IPS-18a (cell line): ENCODE data around the gene RBM24.

Experiments used
- H3K27ac ChIP-seq: one replicate; pipeline ENCODE4 v1.5.1; 2013; ENCODE audit warnings: low read length
- H3K27me3 ChIP-seq: one replicate; pipeline ENCODE4 v1.6.1; 2013; ENCODE audit warnings: mild to moderate bottlenecking, low read length; ENCODE audit not compliant: control insufficient read depth, insufficient read depth
- H3K36me3 ChIP-seq: one replicate; pipeline ENCODE4 v1.6.1; 2013; ENCODE audit warnings: low read depth, low read length; ENCODE audit not compliant: control insufficient read depth
- H3K4me1 ChIP-seq: one replicate; pipeline ENCODE4 v1.6.1; 2013; ENCODE audit warnings: low read depth, low read length; ENCODE audit not compliant: control insufficient read depth
- H3K4me3 ChIP-seq: one replicate; pipeline ENCODE4 v1.5.1; 2013; ENCODE audit warnings: low read length
- H3K9ac ChIP-seq: one replicate; pipeline ENCODE4 v1.6.1; 2013; ENCODE audit warnings: mild to moderate bottlenecking, low read length, moderate library complexity
- H3K9me3 ChIP-seq: one replicate; pipeline ENCODE4 v1.6.1; 2013; ENCODE audit warnings: low read depth, low read length; ENCODE audit not compliant: control insufficient read depth

RBM24 gene

DNA sequence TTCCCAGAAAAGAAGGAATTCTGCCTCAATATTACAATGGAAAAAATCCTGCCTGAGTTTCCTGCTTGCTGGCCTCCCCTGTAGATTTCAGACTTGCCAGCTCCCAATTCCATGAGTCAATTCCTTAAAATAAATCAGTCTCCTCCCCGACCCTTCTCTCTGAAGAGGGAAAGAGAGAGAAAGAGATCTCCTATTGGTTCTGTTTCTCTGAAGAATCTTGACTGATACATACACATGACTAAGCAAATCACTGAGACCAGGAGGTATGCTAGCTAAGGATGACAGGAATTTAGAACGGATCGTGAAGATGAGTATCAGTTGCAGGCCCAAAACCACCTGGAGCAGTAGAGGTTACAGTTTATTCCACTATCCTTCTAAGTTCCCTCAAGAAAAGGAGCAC, 11.3 kb upstream of the RBM24 start:
- Histone ChIP-seq H3K36me3 (no peaks in the 10 kb centered on the region), H3K9me3 (no peaks in the 10 kb centered on the region), H3K4me3 (no peak overlapping the region), H3K27ac (no peak overlapping the region), H3K27me3 (no peaks in the 10 kb centered on the region), H3K4me1 (no peaks in the 10 kb centered on the region), H3K9ac (no peak overlapping the region)

DNA sequence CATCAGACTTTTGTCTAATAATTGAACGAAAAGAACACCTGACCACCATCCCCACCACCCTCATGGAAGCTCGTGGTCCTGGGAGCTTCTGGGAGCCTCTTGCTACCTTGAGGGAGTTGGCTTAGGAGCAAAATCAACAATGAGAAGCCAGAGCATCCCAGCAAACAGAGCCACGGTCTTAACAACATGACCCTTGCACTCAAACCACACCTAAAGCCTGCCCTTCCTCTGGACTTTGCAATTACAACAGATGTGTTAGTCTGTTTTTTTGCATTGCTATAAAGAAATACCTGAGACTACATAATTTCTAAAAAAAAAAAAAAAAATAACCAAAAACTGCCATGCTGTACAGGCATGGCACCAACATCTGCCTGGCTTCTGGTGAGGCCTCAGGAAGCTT, 9.5 kb upstream of the RBM24 start:
- no peak overlapping the region for H3K9ac ChIP-seq
- H3K27me3 ChIP-seq: no peaks in the 10 kb centered on the region
- H3K4me3 ChIP-seq: no peak overlapping the region
- H3K27ac ChIP-seq: no peak overlapping the region
- H3K4me1 ChIP-seq: no peaks in the 10 kb centered on the region
- H3K36me3 ChIP-seq: no peaks in the 10 kb centered on the region
- H3K9me3 ChIP-seq: no peaks in the 10 kb centered on the region

DNA sequence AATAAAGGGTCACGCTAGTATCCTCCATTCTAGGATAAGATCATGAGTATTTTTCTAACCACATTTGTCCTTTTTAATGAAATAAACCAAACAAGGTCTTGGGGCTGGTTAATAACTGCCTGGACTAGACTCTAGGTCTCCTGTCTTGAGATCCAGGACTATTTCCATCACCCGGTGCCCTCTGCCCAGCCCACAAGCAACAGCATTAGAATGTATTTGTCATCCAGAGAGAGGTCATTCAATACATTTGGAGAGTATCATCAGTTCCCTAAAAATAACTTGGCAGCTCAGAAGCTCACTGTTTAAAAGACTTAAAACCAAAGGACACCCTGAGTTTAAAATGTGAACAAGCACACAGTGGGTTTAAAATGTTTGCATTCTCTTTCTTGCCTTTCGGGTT, 4.4 kb upstream of the RBM24 start:
- no peak overlapping the region for H3K27ac ChIP-seq
- no peaks in the 10 kb centered on the region for H3K9me3 ChIP-seq
- H3K9ac ChIP-seq: no peak overlapping the region
- H3K27me3 ChIP-seq: peaks cover 48% of the 10 kb centered on the region
- H3K4me3 ChIP-seq: no peak overlapping the region
- H3K4me1 ChIP-seq: no peaks in the 10 kb centered on the region
- H3K36me3 ChIP-seq: no peaks in the 10 kb centered on the region

DNA sequence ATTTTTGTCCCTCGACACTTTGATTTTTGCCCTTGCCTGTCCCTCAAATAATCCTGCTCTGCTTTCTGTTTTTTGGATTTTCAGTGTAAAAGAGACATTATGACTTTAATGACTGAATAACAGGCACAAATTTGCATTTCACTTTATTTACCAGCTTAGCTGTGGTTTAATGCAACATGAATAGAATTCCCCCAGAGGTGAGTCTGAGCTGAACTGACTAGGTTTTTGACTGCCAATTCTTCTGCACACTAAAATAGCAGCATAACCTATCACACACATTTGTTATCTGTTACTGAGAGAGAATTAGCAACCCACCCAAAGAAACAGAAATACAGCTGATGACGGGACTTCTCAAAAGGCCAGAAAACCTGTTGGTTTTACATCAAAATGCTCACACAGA, 3.9 kb upstream of the RBM24 start:
- no peaks in the 10 kb centered on the region for H3K9me3 ChIP-seq
- peaks cover 53% of the 10 kb centered on the region for H3K27me3 ChIP-seq
- no peak overlapping the region for H3K27ac ChIP-seq
- H3K9ac ChIP-seq: no peak overlapping the region
- H3K4me3 ChIP-seq: no peak overlapping the region
- no peaks in the 10 kb centered on the region for H3K4me1 ChIP-seq
- H3K36me3 ChIP-seq: no peaks in the 10 kb centered on the region

DNA sequence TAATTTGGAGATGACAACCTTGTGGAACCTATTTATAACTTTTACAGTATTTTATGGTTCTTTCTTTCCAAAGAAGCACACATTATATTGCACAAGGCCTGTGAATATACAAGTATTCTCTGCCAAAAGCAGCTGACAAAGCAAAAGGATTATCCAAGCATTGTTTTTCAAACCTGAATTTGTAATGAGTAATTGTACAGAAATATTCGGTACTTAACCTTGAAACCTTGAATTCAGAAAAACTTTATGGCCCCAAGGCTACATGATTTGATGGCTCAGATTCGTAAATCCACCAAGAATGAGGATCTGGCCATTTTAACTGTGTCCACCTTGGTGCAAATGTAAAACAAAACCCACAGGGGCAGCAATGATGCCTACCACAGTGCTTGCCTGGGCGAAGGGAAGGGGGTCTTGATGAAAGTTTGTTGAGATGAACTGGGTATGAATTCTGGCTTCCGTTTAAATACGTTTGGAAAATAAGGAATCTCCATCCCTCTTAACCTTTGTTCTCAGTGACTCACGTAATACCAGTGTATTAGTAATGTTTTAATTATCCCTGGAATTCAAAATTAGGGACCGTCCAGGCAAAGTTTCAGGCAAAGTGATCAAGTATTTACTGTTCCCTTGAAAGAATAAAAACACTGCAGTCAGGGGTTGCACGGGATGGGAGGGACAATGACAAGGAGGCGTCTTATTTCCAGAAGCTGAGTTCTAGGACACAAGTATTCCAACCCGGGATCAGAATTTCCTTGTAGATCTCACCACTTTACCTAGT, 2.7 kb upstream of the RBM24 start:
- H3K36me3 ChIP-seq: no peaks in the 10 kb centered on the region
- H3K9ac ChIP-seq: no peak overlapping the region
- H3K27me3 ChIP-seq: peaks cover 65% of the 10 kb centered on the region
- H3K27ac ChIP-seq: no peak overlapping the region
- H3K9me3 ChIP-seq: no peaks in the 10 kb centered on the region
- no peak overlapping the region for H3K4me3 ChIP-seq
- H3K4me1 ChIP-seq: peaks cover 4% of the 10 kb centered on the region

DNA sequence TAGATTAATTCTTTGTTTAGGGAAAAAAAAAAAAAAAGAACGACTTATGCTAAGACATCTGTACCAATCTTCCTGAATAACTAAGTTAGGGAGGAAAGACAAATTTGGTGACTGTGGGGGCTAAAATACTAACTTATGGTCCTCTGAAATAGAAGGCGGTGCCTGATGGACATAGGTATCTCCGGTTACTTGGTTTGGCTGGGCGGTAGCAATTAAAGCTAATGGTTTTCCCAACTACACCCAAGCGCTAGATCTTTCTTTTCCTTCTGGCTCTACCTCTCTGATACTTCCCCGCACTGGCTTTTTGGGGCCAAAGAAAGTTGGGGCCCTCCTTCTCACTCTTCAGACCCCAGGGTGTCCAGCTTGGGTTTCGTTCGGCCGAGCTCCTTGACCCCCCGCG, 1.0 kb upstream of the RBM24 start:
- no peak overlapping the region for H3K9ac ChIP-seq
- H3K27me3 ChIP-seq: peaks cover 73% of the 10 kb centered on the region
- H3K4me1 ChIP-seq: peaks cover 4% of the 10 kb centered on the region
- H3K36me3 ChIP-seq: no peaks in the 10 kb centered on the region
- H3K9me3 ChIP-seq: no peaks in the 10 kb centered on the region
- no peak overlapping the region for H3K27ac ChIP-seq
- H3K4me3 ChIP-seq: peak overlapping the region; percentile 54

DNA sequence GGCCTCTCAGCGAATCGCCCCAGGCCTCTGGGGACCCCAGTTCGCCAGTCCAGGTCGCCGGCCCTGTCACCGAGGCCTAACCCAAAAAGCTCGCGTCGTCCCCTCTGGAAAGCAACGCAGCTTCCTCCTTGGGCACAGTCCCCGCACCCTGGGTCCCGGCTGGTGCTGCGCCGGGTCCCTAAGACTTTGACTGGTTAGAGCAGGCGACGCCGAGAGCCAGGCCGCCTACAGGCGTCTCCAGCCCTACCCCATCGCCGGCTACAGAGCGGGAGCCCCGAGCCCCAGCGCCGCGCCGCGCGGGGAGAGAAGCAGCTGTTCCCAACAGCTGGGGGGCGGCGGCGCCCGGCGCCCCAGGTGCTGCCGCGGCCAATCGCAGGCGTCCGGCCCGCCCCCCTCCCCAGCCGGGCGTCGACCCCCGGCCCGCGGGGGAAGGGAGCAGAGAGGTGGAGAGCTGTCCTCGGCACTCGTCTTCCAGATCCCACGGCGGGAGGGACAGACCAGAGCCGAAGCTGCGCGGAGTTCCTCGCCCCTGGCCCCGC, 540 bp upstream of the RBM24 start:
- Histone ChIP-seq H3K27me3 (peaks cover 73% of the 10 kb centered on the region), H3K9me3 (no peaks in the 10 kb centered on the region)

DNA sequence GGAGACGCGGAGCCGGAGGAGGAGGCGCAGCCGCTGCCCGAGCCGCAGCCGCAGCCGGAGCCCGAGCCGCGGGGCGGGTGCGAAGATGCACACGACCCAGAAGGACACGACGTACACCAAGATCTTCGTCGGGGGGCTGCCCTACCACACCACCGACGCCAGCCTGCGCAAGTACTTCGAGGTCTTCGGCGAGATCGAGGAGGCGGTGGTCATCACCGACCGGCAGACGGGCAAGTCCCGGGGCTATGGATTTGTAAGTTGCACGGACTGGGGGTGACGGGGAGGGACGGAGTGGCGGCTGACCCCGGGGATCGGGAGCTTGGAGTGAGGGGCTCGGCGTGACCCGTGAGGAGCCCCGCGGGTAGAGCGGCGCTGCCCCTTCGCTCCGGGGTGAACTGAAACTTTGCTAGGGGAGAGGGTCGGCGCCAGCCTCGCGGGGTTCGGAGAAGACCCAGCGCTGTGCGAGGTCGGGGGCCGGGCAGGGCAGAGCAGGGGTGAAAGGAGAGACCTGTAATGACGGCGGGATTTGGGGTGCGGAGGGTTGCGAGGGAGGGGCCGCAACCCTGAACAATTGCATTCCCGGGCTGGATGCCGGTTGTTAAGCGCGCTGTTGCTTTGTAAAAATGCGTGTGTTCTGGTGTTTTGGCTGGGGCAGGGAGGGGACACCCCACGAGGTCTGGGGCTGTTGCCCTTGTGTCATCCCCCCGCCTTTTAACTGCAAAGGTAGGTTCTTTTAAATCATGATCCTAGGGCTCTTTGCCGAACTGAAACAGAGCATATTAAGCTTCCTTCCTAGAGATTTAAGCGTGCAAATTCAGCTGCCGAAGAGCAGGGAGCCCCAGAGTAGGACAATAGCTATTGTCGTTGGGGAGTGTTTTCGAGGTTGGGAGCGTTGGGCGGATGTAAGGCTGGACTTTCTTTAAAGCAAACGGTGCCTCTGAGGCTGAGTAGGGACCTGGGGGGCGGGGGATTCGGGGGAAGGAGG, 628 bp downstream of the RBM24 start:
- H3K4me3 ChIP-seq: peak overlapping the region; percentile 56
- peaks cover 4% of the 10 kb centered on the region for H3K4me1 ChIP-seq
- H3K27ac ChIP-seq: no peak overlapping the region
- no peaks in the 10 kb centered on the region for H3K36me3 ChIP-seq
- peak overlapping the region; percentile 51 for H3K9ac ChIP-seq
- H3K27me3 ChIP-seq: peaks cover 73% of the 10 kb centered on the region
- no peaks in the 10 kb centered on the region for H3K9me3 ChIP-seq

More for the DNA sequence above, 540 bp upstream of the RBM24 start:
- Histone ChIP-seq H3K27ac (no peak overlapping the region), H3K36me3 (no peaks in the 10 kb centered on the region), H3K4me3 (peak overlapping the region; percentile 54), H3K4me1 (peaks cover 4% of the 10 kb centered on the region), H3K9ac (no peak overlapping the region)

DNA sequence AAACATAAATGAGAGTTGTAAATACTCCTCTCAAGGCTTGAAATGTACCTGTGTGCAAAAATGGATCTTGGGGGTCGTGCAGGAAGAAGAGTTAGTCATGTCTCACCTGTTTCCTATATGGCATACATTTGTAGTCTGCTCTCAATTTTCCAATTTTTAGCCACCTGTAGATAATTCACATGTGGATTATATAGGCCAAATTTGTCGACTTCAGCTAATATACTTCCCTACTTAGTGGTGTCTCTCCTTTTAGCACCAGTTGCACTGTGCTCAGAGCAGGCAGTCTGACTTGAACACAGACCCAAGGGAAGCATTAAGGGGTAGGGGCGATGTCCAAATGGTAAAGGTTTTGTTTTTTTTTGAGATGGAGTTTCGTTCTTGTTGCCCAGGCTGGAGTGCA, 1.9 kb downstream of the RBM24 start:
- H3K4me3 ChIP-seq: peak overlapping the region; percentile 3
- no peak overlapping the region for H3K27ac ChIP-seq
- no peaks in the 10 kb centered on the region for H3K36me3 ChIP-seq
- no peaks in the 10 kb centered on the region for H3K9me3 ChIP-seq
- H3K9ac ChIP-seq: no peak overlapping the region
- H3K27me3 ChIP-seq: peaks cover 62% of the 10 kb centered on the region
- peaks cover 4% of the 10 kb centered on the region for H3K4me1 ChIP-seq

DNA sequence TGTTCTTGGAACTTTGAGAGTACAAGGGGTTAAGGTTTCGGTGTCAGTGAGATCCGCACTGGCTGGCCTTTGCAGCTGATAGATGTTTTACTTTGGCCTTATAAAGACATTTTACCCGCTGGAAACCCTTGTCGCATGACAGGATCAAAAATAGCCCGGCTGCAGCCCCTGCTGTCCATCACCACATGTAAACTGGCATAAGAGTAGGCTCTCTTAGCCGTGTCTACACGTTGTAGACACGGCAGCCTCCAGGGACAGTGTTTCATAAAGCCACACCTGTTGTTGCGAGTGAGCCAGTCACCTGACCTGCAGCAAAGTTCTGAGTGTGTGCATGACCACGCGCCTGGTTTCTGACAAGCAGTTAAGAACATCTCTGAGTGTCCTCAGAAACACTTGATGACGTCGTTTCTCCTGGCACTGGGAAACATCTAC, 8.5 kb downstream of the RBM24 start:
- Histone ChIP-seq H3K9ac (no peak overlapping the region), H3K36me3 (no peaks in the 10 kb centered on the region), H3K9me3 (no peaks in the 10 kb centered on the region), H3K4me3 (no peak overlapping the region), H3K4me1 (no peaks in the 10 kb centered on the region), H3K27me3 (no peaks in the 10 kb centered on the region), H3K27ac (no peak overlapping the region)

DNA sequence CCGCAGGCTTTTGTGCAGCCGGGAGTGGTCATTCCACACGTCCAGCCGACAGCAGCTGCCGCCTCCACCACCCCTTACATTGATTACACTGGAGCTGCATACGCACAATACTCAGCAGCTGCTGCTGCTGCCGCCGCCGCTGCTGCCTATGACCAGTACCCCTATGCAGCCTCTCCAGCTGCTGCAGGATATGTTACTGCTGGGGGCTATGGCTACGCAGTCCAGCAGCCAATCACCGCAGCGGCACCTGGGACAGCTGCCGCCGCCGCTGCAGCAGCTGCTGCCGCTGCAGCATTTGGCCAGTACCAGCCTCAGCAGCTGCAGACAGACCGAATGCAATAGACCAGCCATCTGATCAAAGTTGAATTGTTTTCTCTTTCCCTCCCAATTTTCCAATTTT, 10.6 kb downstream of the RBM24 start:
- H3K9ac ChIP-seq: no peak overlapping the region
- no peaks in the 10 kb centered on the region for H3K4me1 ChIP-seq
- H3K27ac ChIP-seq: no peak overlapping the region
- H3K9me3 ChIP-seq: no peaks in the 10 kb centered on the region
- H3K27me3 ChIP-seq: no peaks in the 10 kb centered on the region
- H3K4me3 ChIP-seq: no peak overlapping the region
- no peaks in the 10 kb centered on the region for H3K36me3 ChIP-seq
